ENCODE measurements around the gene JAG1. TPM values are rescaled to one million over a fixed set of nuclear protein-coding genes. Genes with fewer than 3 reads are reported as not detected.

The JAG1 gene
- 10 to 100 TPM; 34.3 to 81.9 (median 45.7) TPM for total RNA-seq

- H3K36me3 ChIP-seq = no peaks in the 10 kb centered on the region
- no peaks in the 10 kb centered on the region for H3K9me3 ChIP-seq
- ATAC-seq = peak; percentile 83
- H3K27me3 ChIP-seq = peaks cover 8% of the 10 kb centered on the region
- H3K27ac ChIP-seq = peak within 1 kb of the TSS; percentile 80 to 99 (median 96)
- 0% methylated on average over 1 to 10 of the region's 84 CpGs for WGBS, 2 donors (ENCODE audit: low coverage in 1 of 2)
- H3K4me1 ChIP-seq = peaks cover 0 to 55% (median 0%) of the 10 kb centered on the region in 3 donors
- peak within 1 kb of the TSS; percentile 58 to 89 for H3K4me3 ChIP-seq
- no peak for TF ChIP-seq EP300 (IDR thresholded peaks at IDR 0.05)
- TF ChIP-seq POLR2A (IDR thresholded peaks at IDR 0.05) = peak; percentile 65 to 68
- TF ChIP-seq, protein P1, sequence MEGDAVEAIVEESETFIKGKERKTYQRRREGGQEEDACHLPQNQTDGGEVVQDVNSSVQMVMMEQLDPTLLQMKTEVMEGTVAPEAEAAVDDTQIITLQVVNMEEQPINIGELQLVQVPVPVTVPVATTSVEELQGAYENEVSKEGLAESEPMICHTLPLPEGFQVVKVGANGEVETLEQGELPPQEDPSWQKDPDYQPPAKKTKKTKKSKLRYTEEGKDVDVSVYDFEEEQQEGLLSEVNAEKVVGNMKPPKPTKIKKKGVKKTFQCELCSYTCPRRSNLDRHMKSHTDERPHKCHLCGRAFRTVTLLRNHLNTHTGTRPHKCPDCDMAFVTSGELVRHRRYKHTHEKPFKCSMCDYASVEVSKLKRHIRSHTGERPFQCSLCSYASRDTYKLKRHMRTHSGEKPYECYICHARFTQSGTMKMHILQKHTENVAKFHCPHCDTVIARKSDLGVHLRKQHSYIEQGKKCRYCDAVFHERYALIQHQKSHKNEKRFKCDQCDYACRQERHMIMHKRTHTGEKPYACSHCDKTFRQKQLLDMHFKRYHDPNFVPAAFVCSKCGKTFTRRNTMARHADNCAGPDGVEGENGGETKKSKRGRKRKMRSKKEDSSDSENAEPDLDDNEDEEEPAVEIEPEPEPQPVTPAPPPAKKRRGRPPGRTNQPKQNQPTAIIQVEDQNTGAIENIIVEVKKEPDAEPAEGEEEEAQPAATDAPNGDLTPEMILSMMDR (IDR thresholded peaks at IDR 0.05) = no peak
- TF ChIP-seq POLR2AphosphoS5 (IDR thresholded peaks at IDR 0.05) = peak; percentile 97
Measured at GRCh38 chr20:10673842-10674683, at the start of gene JAG1. TSS of gene JAG1 (minus strand) at chr20:10673999. CDS start at chr20:10673530, 469 bp downstream.

DNA sequence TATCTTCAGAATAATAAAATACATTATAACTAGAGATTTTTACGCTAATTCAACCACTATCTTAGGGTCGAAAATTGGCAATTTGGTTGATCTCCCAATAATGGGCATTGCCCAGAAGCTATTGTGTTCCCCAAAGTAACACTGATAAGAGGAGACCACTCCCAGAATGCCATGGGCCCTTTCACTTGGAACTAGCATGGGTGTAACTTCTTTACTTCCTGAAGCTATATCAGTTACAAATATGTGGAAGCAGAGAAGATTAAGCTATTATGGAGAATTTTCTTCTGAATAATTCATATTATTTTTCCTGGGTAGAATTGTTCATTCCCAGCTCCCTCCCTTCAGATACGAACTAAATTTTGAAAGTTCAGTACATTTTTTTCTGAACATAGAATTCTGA, 48.2 kb upstream of the JAG1 start:
- H3K27me3 ChIP-seq = no peaks in the 10 kb centered on the region
- no peaks in the 10 kb centered on the region for H3K36me3 ChIP-seq
- H3K27ac ChIP-seq = no peak overlapping the region
- TF ChIP-seq EP300 (IDR thresholded peaks at IDR 0.05) = no peak
- no peak for TF ChIP-seq POLR2AphosphoS5 (IDR thresholded peaks at IDR 0.05)
- H3K9me3 ChIP-seq = no peaks in the 10 kb centered on the region
- no peak overlapping the region for H3K4me3 ChIP-seq
- WGBS, 2 donors (ENCODE audit: low coverage in 1 of 2) = 68 to 81% methylated on average over 2 to 3 of the region's 3 CpGs
- no peak for ATAC-seq
- no peaks in the 10 kb centered on the region for H3K4me1 ChIP-seq

- no peak for TF ChIP-seq EP300 (IDR thresholded peaks at IDR 0.05)
- no peak for TF ChIP-seq POLR2A (IDR thresholded peaks at IDR 0.05)
- TF ChIP-seq POLR2AphosphoS5 (IDR thresholded peaks at IDR 0.05) = no peak
- TF ChIP-seq, protein P1 (IDR thresholded peaks at IDR 0.05) = no peak
- no peaks in the 10 kb centered on the region for H3K27me3 ChIP-seq
- no peak overlapping the region for H3K4me3 ChIP-seq
- 68 to 75% methylated on average over 7 to 9 of the region's 9 CpGs for WGBS, 2 donors (ENCODE audit: low coverage in 1 of 2)
- H3K27ac ChIP-seq = no peak overlapping the region
- ATAC-seq = no peak
- H3K9me3 ChIP-seq = no peaks in the 10 kb centered on the region
- no peaks in the 10 kb centered on the region for H3K4me1 ChIP-seq
- H3K36me3 ChIP-seq = no peaks in the 10 kb centered on the region
Measured at GRCh38 chr20:10721137-10721896, 47.5 kb upstream of the JAG1 start.

DNA sequence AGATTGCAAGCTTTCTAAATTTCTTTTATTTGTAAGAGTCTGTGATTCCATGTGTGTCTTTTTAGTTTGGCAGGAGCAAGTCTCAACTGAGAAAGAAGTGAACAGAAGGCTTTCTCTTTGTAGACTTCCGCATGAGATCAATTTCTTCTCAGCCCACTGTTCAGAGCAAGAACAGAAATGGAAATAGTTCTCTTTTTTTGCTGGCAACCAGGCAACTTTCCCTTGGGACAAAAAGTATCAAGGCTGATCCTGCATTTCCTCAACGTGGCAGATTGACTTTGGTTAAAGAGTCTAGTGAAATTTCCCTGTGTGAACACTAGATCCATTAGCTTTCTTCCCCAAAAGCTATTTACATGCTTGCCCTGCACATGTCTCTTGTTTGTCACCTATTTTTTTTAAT, 46.8 kb upstream of the JAG1 start:
- no peak for ATAC-seq
- 31 to 39% methylated on average over 2 of the region's 2 CpGs for WGBS, 2 donors (ENCODE audit: low coverage in 1 of 2)
- H3K4me3 ChIP-seq = no peak overlapping the region

More for the DNA sequence above, 46.8 kb upstream of the JAG1 start:
- TF ChIP-seq, protein P1 (IDR thresholded peaks at IDR 0.05) = no peak
- no peak for TF ChIP-seq POLR2A (IDR thresholded peaks at IDR 0.05)
- TF ChIP-seq POLR2AphosphoS5 (IDR thresholded peaks at IDR 0.05) = no peak
- TF ChIP-seq EP300 (IDR thresholded peaks at IDR 0.05) = no peak
- Histone ChIP-seq H3K9me3 (no peaks in the 10 kb centered on the region), H3K4me1 (no peaks in the 10 kb centered on the region), H3K27ac (no peak overlapping the region), H3K36me3 (no peaks in the 10 kb centered on the region), H3K27me3 (no peaks in the 10 kb centered on the region)
